Fibroblast of mammary gland (primary cell): ENCODE data around the gene PRIMPOL.
"Not testable (repeated sequence)": the region's sequence is repeated elsewhere in the genome, so short reads cannot be mapped to it uniquely, and the experiment has no call there.

ENCODE experiments used
- DNase-seq: peaks from one replicate; pipeline ENCODE4 v3.0.0-alpha.2; 2010; ENCODE audit warnings: low read depth
- H3K4me3 ChIP-seq: 2 replicates; pipeline ENCODE4 v1.5.1; 2011; ENCODE audit warnings: low read depth, mild to moderate bottlenecking, low read length, moderate library complexity; ENCODE audit not compliant: control insufficient read depth
- TF ChIP-seq, protein P1 (sequence below): conservative IDR thresholded peaks from 2 replicates; pipeline ENCODE4 v1.5.1; 2011; ENCODE audit warnings: low read depth, low read length, inconsistent platforms; ENCODE audit not compliant: control insufficient read depth, insufficient read depth

Gene PRIMPOL

DNA sequence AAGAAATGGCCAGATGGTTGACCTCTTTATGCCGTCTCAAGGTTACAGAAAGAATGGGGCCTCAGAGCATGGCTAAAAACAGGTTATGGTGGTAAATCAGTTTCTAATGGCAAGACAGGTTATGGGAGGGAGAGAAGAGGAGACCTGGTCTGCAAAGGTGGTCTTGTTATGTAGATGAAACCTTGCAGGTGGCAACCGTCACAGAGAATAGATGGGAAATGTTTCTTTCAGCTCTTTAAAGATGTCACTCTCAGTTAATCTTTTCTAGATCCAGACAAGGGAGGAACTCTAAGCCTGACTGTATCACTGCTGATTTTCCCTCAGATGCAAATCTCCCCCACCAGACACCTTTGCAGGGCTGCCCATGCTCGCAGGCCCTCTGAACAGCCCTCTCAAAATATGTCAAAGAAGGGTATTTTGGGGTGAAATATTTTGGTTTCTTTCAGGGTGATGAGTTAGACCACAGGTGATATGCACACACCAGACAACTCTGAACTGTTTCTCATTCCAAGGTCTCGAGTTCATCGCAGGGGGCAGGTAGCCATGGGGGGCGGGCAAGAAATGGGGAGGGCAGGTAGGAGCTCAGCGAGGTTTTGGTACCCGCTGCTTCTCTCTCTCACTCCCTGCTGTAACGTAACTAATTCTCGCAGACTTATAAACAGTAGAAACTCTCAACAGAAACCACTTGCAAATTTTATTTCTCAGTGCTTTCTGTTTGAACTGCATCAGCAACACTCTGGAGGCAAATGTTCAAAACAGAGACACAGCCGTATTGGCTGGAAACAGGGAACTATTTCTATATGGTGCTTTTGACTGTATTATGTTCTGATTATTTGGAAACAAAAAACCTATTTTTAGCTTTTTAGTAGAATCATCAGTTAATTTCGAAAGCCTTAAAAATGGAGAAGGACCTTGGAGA, 32.6 kb upstream of the PRIMPOL start:
- TF ChIP-seq, protein P1, sequence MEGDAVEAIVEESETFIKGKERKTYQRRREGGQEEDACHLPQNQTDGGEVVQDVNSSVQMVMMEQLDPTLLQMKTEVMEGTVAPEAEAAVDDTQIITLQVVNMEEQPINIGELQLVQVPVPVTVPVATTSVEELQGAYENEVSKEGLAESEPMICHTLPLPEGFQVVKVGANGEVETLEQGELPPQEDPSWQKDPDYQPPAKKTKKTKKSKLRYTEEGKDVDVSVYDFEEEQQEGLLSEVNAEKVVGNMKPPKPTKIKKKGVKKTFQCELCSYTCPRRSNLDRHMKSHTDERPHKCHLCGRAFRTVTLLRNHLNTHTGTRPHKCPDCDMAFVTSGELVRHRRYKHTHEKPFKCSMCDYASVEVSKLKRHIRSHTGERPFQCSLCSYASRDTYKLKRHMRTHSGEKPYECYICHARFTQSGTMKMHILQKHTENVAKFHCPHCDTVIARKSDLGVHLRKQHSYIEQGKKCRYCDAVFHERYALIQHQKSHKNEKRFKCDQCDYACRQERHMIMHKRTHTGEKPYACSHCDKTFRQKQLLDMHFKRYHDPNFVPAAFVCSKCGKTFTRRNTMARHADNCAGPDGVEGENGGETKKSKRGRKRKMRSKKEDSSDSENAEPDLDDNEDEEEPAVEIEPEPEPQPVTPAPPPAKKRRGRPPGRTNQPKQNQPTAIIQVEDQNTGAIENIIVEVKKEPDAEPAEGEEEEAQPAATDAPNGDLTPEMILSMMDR, result no peak
- H3K4me3 ChIP-seq, result no peak overlapping the region
- no peak for DNase-seq

DNA sequence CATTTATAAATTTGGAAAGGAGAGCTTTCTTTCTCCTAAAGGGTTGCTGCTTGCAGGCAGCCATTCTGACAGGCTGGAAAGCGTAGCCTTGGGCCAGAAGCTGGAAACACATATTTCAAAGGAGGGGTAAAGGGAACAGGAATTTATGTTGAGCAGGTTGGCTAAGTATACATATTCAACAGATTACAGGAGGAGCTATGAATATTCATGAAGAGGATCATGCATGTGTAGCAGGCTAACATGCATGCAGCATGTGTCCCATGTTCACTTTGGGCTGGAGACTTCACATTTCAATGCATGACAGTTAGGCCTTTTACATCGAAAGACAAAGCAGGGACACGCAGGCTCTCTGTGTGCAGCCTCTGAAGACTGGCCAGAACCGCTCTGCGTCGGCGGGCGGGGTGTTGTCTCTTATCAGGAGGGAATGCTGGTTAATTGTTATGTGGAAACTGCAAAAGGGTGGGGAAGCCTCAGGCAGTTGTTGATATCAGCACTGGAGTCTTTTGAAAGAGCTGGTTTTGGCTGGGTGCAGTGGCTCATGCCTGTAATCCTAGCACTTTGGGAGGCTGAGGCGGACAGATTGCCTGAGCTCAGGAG, 31.8 kb upstream of the PRIMPOL start:
- H3K4me3 ChIP-seq, result no peak overlapping the region
- DNase-seq, result no peak
- TF ChIP-seq, protein P1, result no peak

DNA sequence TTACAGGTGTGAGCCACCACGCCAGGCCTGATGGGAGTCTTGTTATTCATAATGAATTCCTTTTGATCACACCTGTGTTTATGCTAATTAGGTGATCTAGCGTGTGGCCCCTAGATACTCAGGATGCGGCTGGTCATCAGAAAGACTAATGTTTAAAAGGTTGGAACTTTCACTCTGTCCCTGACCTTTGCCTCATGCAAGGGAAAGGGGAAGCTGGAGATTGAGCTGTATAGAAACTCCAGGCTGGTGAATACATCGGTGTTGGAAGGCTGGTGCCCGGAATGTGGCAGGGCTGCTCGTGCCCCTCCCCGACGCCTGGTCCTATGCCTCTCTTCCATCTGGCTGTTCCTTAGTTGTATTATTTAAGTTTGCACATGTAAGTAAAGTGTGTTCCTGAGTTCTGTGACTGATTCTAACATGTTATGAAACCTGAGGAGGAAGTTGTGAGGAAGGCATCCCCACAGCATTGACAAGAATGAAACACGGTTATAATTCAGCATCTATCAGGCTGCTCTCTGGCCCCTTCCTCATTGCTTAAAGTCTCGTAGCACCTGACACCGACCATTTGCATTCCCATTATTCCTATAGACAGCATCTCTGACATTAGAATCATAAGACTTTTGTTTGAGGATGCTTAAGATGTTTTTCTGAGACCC, 29.2 kb upstream of the PRIMPOL start:
- no peak for DNase-seq
- TF ChIP-seq, protein P1, result no peak
- H3K4me3 ChIP-seq, result no peak overlapping the region

DNA sequence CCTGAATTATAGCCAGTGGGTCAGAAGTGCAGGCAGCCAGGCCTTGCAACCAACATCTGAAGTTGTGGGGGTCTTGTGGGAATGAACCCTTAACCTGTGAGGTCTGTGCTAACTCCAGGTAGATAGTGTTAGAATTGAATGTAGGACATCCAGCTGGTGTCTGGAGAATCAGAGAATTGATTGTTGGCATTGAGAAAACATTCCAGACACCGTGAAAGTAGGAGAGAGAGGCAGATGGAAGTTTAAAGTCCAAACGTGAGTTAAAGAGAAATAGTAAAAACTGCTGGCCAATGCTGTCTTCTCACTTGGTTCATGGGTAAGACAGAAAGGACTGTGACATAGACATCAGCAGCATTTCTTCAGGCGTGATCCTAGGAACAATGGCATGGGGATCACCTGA, 28.0 kb upstream of the PRIMPOL start:
- DNase-seq, result no peak
- no peak overlapping the region for H3K4me3 ChIP-seq
- TF ChIP-seq, protein P1, result no peak

DNA sequence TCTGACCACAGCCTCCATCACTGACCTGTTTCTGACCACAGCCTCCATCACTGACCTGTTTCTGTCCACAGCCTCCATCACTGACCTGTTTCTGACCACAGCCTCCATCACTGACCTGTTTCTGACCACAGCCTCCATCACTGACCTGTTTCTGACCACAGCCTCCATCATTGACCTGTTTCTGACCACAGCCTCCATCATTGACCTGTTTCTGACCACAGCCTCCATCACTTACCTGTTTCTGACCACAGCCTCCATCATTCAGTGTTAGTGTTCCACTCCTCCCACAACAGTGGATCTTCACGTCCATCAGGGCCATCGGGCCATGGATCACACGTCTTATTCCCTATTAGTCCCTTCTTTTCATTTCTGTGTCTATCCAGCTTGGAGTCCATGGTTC, 25.0 kb upstream of the PRIMPOL start:
- DNase-seq, H3K4me3 ChIP-seq: not testable (repeated sequence)

DNA sequence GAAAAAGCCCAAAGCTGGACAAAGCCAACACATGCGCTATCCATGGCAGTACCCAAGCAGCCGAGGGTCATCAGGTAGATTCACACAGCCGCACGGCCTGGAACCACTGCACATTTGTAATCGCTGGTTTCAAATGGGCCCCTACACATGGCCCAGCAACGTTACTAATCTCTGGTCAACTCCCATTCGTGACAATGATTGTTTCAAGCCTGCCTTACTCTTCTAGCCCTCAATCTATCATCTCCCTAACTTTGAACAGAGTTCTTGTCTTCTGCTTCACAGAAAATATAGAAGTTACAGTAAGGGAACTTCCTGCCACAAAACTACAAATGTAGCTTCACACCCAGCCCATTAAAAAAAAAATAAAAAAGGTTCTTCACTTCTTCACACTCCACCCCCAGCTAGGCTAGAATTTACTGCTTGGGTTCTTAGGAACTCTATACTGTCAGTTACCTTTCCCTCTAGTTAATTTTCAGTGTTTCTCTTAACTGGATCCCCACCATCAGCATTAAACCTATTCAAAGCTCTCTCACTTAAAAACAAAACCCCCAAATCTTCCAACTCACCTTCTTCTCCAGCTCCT, 24.5 kb upstream of the PRIMPOL start:
- no peak for DNase-seq
- TF ChIP-seq, protein P1, result no peak
- no peak overlapping the region for H3K4me3 ChIP-seq

DNA sequence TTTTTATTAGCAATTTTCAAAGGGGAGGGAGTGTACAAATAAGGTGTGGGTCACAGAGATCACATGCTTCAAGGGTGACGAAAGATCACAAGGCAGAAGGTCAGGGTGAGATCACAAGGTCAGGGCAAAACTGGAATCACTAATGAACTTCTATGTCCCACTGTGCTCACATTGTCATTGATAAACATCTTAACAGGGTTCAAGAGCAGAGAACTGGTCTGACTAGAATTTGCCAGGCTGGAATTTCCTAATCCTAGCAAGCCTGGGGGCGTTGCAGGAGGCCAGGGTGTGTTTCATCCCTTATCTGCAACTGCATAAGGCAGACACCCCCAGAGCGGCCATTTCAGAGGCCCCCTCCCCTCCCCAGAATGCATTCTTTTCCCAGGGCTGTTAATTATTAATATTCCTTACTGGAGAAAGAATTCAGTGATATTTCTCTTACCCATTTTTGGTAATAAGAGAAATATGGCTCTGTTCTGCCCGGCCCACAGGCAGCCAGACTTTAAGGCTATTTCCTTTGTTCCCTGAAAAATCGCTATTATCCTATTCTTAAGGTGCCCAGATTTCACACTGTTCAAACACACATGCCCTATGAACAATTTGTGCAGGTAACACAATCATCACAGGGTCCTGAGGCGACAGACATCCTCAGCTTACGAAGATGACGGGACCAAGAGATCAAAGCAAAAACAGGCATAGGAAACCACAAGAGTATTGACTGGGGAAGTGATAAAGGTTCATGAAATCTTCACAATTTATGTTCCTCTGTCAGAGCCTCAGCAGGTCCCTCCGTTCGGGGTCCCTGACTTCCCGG, 23.5 kb upstream of the PRIMPOL start:
- not testable (repeated sequence) for H3K4me3 ChIP-seq, DNase-seq
